GM12865 (cell line): ENCODE results near the gene IDUA.

Experiments
- DNase-seq: peaks from one replicate; pipeline ENCODE4 v3.0.0; 2010; ENCODE audit warnings: low read depth
- H3K4me3 ChIP-seq: 2 replicates; pipeline ENCODE4 v1.5.1; 2011; ENCODE audit warnings: mild to moderate bottlenecking, low read depth, low read length, control low read depth
- TF ChIP-seq, protein P1 (sequence below): IDR thresholded peaks from 2 replicates; pipeline ENCODE4 v1.5.1; 2011; ENCODE audit warnings: low read length, control low read depth, low read depth, inconsistent platforms; ENCODE audit not compliant: insufficient read depth; ENCODE audit errors: missing control alignments

The IDUA gene

DNA sequence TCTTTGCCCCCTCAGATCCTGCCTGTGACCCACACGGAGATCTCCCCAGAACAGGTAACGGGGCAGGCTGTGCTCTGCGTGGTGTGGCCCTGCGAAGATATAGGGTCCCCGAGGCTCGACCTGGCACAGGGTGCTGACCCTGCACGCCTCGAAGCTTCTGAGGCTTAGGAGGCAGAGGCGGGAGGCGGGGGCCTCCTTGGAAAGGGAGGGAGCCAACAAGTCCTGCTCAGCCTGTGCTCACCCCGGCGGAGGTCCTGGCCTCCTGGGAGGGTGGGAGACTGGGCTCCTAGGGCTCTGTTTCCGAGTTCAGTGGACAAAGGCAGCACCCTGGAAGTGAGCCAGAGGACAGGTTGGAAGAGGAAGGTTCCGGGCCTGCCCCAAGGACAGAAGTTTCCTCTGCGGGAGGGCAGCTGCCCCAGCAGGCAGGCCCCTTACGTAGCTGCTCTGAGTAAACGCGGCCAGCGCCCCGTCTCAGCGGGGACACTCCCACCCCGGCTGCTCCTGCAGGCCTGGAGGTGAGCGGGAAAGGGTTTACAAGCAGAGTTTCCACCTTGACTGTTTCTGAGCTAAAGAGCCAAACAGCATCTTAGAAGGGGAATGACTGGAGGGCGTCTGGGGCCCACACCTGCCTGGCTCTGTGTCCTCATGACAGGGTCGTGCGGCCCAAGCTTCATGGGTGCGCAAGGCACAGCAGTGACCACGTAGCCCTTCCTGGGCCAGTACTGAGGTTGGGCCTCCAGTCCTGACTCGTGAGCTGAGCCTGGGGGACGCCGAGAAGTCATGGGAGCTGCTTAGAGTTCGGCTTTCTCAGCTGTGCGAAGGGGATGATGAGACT is 38.5 kb upstream of the IDUA start:
- TF ChIP-seq, protein P1, sequence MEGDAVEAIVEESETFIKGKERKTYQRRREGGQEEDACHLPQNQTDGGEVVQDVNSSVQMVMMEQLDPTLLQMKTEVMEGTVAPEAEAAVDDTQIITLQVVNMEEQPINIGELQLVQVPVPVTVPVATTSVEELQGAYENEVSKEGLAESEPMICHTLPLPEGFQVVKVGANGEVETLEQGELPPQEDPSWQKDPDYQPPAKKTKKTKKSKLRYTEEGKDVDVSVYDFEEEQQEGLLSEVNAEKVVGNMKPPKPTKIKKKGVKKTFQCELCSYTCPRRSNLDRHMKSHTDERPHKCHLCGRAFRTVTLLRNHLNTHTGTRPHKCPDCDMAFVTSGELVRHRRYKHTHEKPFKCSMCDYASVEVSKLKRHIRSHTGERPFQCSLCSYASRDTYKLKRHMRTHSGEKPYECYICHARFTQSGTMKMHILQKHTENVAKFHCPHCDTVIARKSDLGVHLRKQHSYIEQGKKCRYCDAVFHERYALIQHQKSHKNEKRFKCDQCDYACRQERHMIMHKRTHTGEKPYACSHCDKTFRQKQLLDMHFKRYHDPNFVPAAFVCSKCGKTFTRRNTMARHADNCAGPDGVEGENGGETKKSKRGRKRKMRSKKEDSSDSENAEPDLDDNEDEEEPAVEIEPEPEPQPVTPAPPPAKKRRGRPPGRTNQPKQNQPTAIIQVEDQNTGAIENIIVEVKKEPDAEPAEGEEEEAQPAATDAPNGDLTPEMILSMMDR = no peak
- DNase-seq = no peak
- no peak overlapping the region for H3K4me3 ChIP-seq

DNA sequence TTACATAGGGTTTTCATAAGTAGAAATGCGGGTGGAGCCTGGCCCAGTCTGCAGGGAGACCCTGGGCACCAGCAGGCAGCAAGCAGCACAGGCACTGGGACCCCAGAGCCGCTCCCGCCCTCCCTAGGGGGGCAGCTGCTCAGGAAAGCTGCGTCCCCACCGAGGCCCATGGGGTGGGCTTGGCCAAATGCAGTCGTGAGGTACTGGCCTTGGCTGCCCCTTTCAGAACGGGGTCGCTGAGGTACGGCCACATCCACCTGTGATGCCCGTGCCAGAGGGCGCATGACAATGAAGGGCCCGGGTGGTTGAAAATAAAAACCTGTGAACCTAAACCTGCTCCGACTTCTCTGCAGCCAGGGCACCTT is 37.9 kb upstream of the IDUA start:
- no peak for DNase-seq
- H3K4me3 ChIP-seq = no peak overlapping the region
- TF ChIP-seq, protein P1 = no peak

GRCh38 chr4:949656-950055 is 37.2 kb upstream of the IDUA start:
- no peak overlapping the region for H3K4me3 ChIP-seq
- DNase-seq = no peak
- TF ChIP-seq, protein P1 = no peak

- no peak for DNase-seq
- no peak overlapping the region for H3K4me3 ChIP-seq
- TF ChIP-seq, protein P1 = no peak
These were observed 36.5 kb upstream of the IDUA start for GRCh38 chr4:950136-951020.

GRCh38 chr4:951186-951585 is 35.7 kb upstream of the IDUA start:
- H3K4me3 ChIP-seq = no peak overlapping the region
- TF ChIP-seq, protein P1 = no peak
- no peak for DNase-seq

GRCh38 chr4:951594-952468 is 35.0 kb upstream of the IDUA start:
- no peak for DNase-seq
- TF ChIP-seq, protein P1 = no peak
- H3K4me3 ChIP-seq = no peak overlapping the region
